Hepatocyte (in vitro differentiated cells): ENCODE measurements around the gene PSMB2.
A peak's percentile ranks its signal among the peaks of the same experiment; 100 is the strongest.

Experiments
- CTCF ChIP-seq: fragments of 200-600 bp; sonication (generic); IDR thresholded peaks from 2 replicates; pipeline ENCODE4 v1.5.1; 2016; ENCODE audit warnings: antibody characterized with exemption, mild to moderate bottlenecking; ENCODE audit not compliant: poor library complexity
- EZH2 ChIP-seq: fragments of 200-600 bp; sonication (generic); IDR thresholded peaks from 2 replicates; pipeline ENCODE4 v1.6.1; 2016; ENCODE audit warnings: antibody characterized with exemption, mild to moderate bottlenecking, borderline replicate concordance

DNA sequence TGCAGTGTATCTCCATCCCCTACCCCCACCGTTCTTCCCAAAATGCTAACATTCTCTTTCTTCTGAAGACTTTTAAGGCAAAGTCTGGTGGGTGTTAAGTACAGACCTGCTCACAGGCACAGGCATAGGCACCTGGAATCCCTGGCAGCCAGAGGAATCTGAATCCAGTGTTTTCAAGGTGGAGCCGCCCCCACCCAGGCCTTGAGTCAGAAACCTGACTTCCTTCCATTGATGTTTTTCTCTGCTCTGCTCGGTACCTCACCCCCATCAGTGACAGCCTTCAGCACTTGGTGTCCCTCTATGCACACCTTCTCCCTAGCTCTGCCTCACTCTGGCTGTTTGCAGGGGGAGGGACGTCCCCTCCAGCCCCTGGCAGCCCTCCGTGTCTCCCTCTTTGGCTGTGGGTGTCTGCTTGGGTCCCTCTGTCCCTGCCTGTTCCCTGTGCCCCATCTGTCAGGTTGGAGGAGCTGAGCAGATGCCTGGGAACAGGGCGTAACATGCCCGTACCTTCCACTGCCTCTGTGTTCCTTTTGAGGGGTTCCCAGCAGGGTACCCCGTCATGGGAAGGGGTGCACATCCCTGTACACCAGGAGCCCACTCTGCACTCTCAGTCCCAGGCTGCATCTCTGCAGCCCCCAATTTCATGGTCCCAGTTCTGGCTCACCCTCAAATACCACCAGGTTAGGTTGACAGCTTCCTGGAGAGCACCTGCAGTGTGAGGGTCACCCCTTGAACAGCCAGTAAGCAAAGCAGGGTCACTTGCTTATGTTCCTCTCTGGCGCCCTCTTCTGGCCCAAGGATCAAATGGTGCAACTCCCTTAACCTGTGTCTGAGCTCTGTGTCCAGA is 77.1 kb downstream of the PSMB2 start:
- peak; percentile 69 for TF ChIP-seq CTCF
- TF ChIP-seq EZH2, result no peak
